ENCODE results near the gene GRIN3A.

The GRIN3A gene

DNA sequence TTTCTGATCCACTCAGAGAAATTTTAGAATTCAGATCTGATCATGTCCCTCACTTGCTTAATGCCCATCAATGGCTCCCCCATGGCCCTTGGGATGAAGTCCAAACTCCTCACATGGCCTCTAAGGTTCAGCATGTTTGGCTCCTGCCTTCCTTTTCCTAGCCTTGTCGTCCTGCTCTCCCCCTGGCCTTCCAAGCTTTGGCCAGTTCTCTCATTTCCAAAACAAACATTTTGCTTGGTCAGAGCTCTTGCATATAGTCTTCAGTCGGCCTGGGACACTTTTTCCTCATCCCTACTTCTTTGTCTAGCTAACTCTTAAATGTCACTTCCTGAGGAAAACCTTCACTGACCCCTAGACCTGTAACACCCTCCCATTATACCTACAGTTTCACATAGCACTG, 106.6 kb downstream of the GRIN3A start:
- no peak overlapping the region for H4K91ac ChIP-seq (ENCODE audit: low read depth, low read length, poor library complexity)
- H2BK12ac ChIP-seq (ENCODE audit: low read length) = no peak overlapping the region
- H3K4ac ChIP-seq (ENCODE audit: low read length) = no peak overlapping the region
- H3K79me1 ChIP-seq (ENCODE audit: low read depth, low read length) = no peaks in the 10 kb centered on the region
- H3K18ac ChIP-seq (ENCODE audit: low read length) = no peak overlapping the region
- H3K23ac ChIP-seq (ENCODE audit: low read depth, low read length, poor library complexity) = no peak overlapping the region
- no peaks in the 10 kb centered on the region for H3K27me3 ChIP-seq (ENCODE audit: control insufficient read depth in 3 of 3, insufficient read depth in 3 of 3, low read depth in 1 of 3, low read length in 3 of 3)
- H2BK15ac ChIP-seq (ENCODE audit: low read length) = no peak overlapping the region
- no peak overlapping the region for H2BK120ac ChIP-seq (ENCODE audit: low read depth, low read length)
- H3K4me3 ChIP-seq (ENCODE audit: low read length in 2 of 2) = no peak overlapping the region
- H4K8ac ChIP-seq (ENCODE audit: low read depth, low read length) = no peak overlapping the region
- H2BK5ac ChIP-seq (ENCODE audit: low read length) = no peak overlapping the region
- H3K27ac ChIP-seq (replicated peaks; ENCODE audit: low read length) = no peak overlapping the region
- no peak overlapping the region for H3K14ac ChIP-seq (ENCODE audit: low read length)
- WGBS, 2 donors (ENCODE audit: extremely low coverage in 2 of 2, insufficient read length in 2 of 2, insufficient replicate concordance in 1 of 2) = no CpG with 5 or more reads among the region's 2 CpGs
- no peaks in the 10 kb centered on the region for H3K36me3 ChIP-seq (replicated peaks in 1 of 2; ENCODE audit: control insufficient read depth in 2 of 2, insufficient read depth in 2 of 2, low read length in 2 of 2)
- H2AFZ ChIP-seq (ENCODE audit: low read length) = no peak overlapping the region
- H2AK5ac ChIP-seq (ENCODE audit: low read depth, low read length) = no peak overlapping the region
- H3K4me1 ChIP-seq (ENCODE audit: control insufficient read depth in 2 of 2, insufficient read depth in 1 of 2, low read depth in 1 of 2, low read length in 2 of 2) = no peaks in the 10 kb centered on the region
- no peak for DNase-seq (ENCODE audit: low spot score)
- H3K4me2 ChIP-seq (ENCODE audit: insufficient read depth, low read length, poor library complexity, severe bottlenecking) = no peak overlapping the region
- H3K9ac ChIP-seq (ENCODE audit: low read depth, low read length, poor library complexity) = no peak overlapping the region
- H3K9me3 ChIP-seq (replicated peaks in 1 of 2; ENCODE audit: control insufficient read depth in 2 of 2, insufficient read depth in 1 of 2, low read depth in 1 of 2, low read length in 2 of 2) = no peaks in the 10 kb centered on the region

DNA sequence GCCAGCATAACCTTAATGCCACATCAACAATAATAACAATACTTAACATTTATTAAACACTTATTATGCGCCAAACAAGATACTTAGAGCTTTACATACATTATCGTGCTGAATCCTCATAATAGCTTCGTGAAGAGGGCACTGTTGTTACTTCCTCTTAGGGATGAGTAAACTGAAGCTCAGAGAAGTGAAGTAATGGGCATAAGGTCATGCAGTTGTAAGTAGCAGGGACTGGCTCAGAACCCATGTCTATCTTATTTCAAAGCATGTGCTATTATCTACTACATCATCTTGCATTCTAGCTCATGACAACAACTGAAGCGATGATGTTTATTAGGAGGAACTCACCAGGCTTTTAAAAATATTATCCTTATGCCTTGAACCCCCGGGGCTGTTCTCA, 108.8 kb downstream of the GRIN3A start:
- Histone ChIP-seq H2BK15ac (ENCODE audit: low read length) (no peak overlapping the region), H3K9ac (ENCODE audit: low read depth, low read length, poor library complexity) (no peak overlapping the region), H2BK12ac (ENCODE audit: low read length) (no peak overlapping the region), H3K4me3 (ENCODE audit: low read length in 2 of 2) (no peak overlapping the region), H3K4me1 (ENCODE audit: control insufficient read depth in 2 of 2, insufficient read depth in 1 of 2, low read depth in 1 of 2, low read length in 2 of 2) (no peaks in the 10 kb centered on the region), H3K4me2 (ENCODE audit: insufficient read depth, low read length, poor library complexity, severe bottlenecking) (no peak overlapping the region), H3K14ac (ENCODE audit: low read length) (no peak overlapping the region), H2BK5ac (ENCODE audit: low read length) (no peak overlapping the region), H4K91ac (ENCODE audit: low read depth, low read length, poor library complexity) (no peak overlapping the region), H3K79me1 (ENCODE audit: low read depth, low read length) (no peaks in the 10 kb centered on the region), H2AK5ac (ENCODE audit: low read depth, low read length) (no peak overlapping the region), H3K4ac (ENCODE audit: low read length) (no peak overlapping the region), H4K8ac (ENCODE audit: low read depth, low read length) (no peak overlapping the region), H3K27me3 (ENCODE audit: control insufficient read depth in 3 of 3, insufficient read depth in 3 of 3, low read depth in 1 of 3, low read length in 3 of 3) (no peaks in the 10 kb centered on the region), H3K36me3 (replicated peaks in 1 of 2; ENCODE audit: control insufficient read depth in 2 of 2, insufficient read depth in 2 of 2, low read length in 2 of 2) (no peaks in the 10 kb centered on the region), H3K27ac (replicated peaks; ENCODE audit: low read length) (no peak overlapping the region), H2AFZ (ENCODE audit: low read length) (no peak overlapping the region), H3K9me3 (replicated peaks in 1 of 2; ENCODE audit: control insufficient read depth in 2 of 2, insufficient read depth in 1 of 2, low read depth in 1 of 2, low read length in 2 of 2) (no peaks in the 10 kb centered on the region), H3K18ac (ENCODE audit: low read length) (no peak overlapping the region), H2BK120ac (ENCODE audit: low read depth, low read length) (no peak overlapping the region), H3K23ac (ENCODE audit: low read depth, low read length, poor library complexity) (no peak overlapping the region)
- WGBS, 2 donors (ENCODE audit: extremely low coverage in 2 of 2, insufficient read length in 2 of 2, insufficient replicate concordance in 1 of 2) = 100% methylated on average over 1 of the region's 5 CpGs; no CpG with 5 or more reads in 1 of the 2 donors
- no peak for DNase-seq (ENCODE audit: low spot score)

DNA sequence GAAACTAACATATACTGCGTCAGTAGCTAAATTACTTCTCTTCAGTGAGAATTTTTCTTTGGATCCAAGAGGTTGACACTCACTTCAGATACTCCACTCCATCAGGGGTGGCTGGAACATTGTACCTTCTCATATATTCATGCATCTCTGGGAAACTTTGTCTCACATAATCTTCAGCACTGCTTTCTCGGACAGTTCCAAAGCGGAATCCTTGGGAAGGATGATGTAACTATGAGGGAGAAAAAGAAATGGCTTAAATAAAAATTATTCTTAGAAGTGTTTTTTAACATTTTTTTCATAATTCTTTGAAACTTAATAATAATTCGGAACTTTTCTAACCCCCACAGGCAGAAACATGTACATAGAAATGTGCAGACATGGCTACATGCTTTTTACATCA, 110.3 kb downstream of the GRIN3A start:
- no peak overlapping the region for H3K27ac ChIP-seq (replicated peaks; ENCODE audit: low read length)
- H2BK15ac ChIP-seq (ENCODE audit: low read length) = no peak overlapping the region
- H3K9ac ChIP-seq (ENCODE audit: low read depth, low read length, poor library complexity) = no peak overlapping the region
- WGBS, 2 donors (ENCODE audit: extremely low coverage in 2 of 2, insufficient read length in 2 of 2, insufficient replicate concordance in 1 of 2) = no CpG with 5 or more reads among the region's 4 CpGs
- H3K36me3 ChIP-seq (replicated peaks in 1 of 2; ENCODE audit: control insufficient read depth in 2 of 2, insufficient read depth in 2 of 2, low read length in 2 of 2) = no peaks in the 10 kb centered on the region
- no peak overlapping the region for H3K18ac ChIP-seq (ENCODE audit: low read length)
- no peaks in the 10 kb centered on the region for H3K4me1 ChIP-seq (ENCODE audit: control insufficient read depth in 2 of 2, insufficient read depth in 1 of 2, low read depth in 1 of 2, low read length in 2 of 2)
- no peaks in the 10 kb centered on the region for H3K9me3 ChIP-seq (replicated peaks in 1 of 2; ENCODE audit: control insufficient read depth in 2 of 2, insufficient read depth in 1 of 2, low read depth in 1 of 2, low read length in 2 of 2)
- H2BK12ac ChIP-seq (ENCODE audit: low read length) = no peak overlapping the region
- DNase-seq (ENCODE audit: low spot score) = peak; percentile 5
- H3K4me3 ChIP-seq (ENCODE audit: low read length in 2 of 2) = no peak overlapping the region
- H3K4ac ChIP-seq (ENCODE audit: low read length) = no peak overlapping the region
- no peak overlapping the region for H4K8ac ChIP-seq (ENCODE audit: low read depth, low read length)
- H2AK5ac ChIP-seq (ENCODE audit: low read depth, low read length) = no peak overlapping the region
- H3K14ac ChIP-seq (ENCODE audit: low read length) = no peak overlapping the region
- H2BK120ac ChIP-seq (ENCODE audit: low read depth, low read length) = no peak overlapping the region
- H2BK5ac ChIP-seq (ENCODE audit: low read length) = no peak overlapping the region
- H3K4me2 ChIP-seq (ENCODE audit: insufficient read depth, low read length, poor library complexity, severe bottlenecking) = no peak overlapping the region
- no peak overlapping the region for H3K23ac ChIP-seq (ENCODE audit: low read depth, low read length, poor library complexity)
- no peaks in the 10 kb centered on the region for H3K79me1 ChIP-seq (ENCODE audit: low read depth, low read length)
- no peaks in the 10 kb centered on the region for H3K27me3 ChIP-seq (ENCODE audit: control insufficient read depth in 3 of 3, insufficient read depth in 3 of 3, low read depth in 1 of 3, low read length in 3 of 3)
- no peak overlapping the region for H4K91ac ChIP-seq (ENCODE audit: low read depth, low read length, poor library complexity)
- no peak overlapping the region for H2AFZ ChIP-seq (ENCODE audit: low read length)

DNA sequence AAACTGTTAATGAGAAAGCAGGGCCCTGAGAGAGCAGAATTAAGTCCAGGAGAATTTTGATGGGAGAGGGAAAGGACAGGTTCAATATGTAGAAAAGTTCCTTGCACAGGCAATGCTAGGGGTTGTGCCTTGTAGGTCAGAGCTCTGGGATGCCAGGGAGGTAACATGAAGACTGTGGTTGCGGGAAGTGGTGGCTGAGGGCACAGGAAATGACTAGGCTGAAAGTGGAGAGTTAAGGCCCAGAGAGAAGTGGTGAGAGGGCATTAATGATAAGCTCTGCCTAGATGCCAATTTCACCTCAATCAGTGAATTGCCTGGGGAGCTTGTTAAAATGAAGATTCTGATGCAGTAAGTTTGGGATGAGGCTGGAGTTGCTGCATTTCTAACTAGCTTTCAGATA, 112.2 kb downstream of the GRIN3A start:
- Histone ChIP-seq H3K27me3 (ENCODE audit: control insufficient read depth in 3 of 3, insufficient read depth in 3 of 3, low read depth in 1 of 3, low read length in 3 of 3) (no peaks in the 10 kb centered on the region), H3K14ac (ENCODE audit: low read length) (no peak overlapping the region), H2AK5ac (ENCODE audit: low read depth, low read length) (no peak overlapping the region), H2BK120ac (ENCODE audit: low read depth, low read length) (no peak overlapping the region), H2BK12ac (ENCODE audit: low read length) (no peak overlapping the region), H3K18ac (ENCODE audit: low read length) (no peak overlapping the region), H3K4me1 (ENCODE audit: control insufficient read depth in 2 of 2, insufficient read depth in 1 of 2, low read depth in 1 of 2, low read length in 2 of 2) (no peaks in the 10 kb centered on the region), H3K36me3 (replicated peaks in 1 of 2; ENCODE audit: control insufficient read depth in 2 of 2, insufficient read depth in 2 of 2, low read length in 2 of 2) (no peaks in the 10 kb centered on the region), H2BK5ac (ENCODE audit: low read length) (no peak overlapping the region), H3K27ac (replicated peaks; ENCODE audit: low read length) (no peak overlapping the region), H3K9me3 (replicated peaks in 1 of 2; ENCODE audit: control insufficient read depth in 2 of 2, insufficient read depth in 1 of 2, low read depth in 1 of 2, low read length in 2 of 2) (no peaks in the 10 kb centered on the region), H3K23ac (ENCODE audit: low read depth, low read length, poor library complexity) (no peak overlapping the region), H2AFZ (ENCODE audit: low read length) (no peak overlapping the region), H4K8ac (ENCODE audit: low read depth, low read length) (no peak overlapping the region), H3K79me1 (ENCODE audit: low read depth, low read length) (no peaks in the 10 kb centered on the region), H3K4me2 (ENCODE audit: insufficient read depth, low read length, poor library complexity, severe bottlenecking) (no peak overlapping the region), H2BK15ac (ENCODE audit: low read length) (no peak overlapping the region), H3K9ac (ENCODE audit: low read depth, low read length, poor library complexity) (no peak overlapping the region), H4K91ac (ENCODE audit: low read depth, low read length, poor library complexity) (no peak overlapping the region), H3K4ac (ENCODE audit: low read length) (no peak overlapping the region), H3K4me3 (ENCODE audit: low read length in 2 of 2) (no peak overlapping the region)
- no peak for DNase-seq (ENCODE audit: low spot score)
- WGBS, 2 donors (ENCODE audit: extremely low coverage in 2 of 2, insufficient read length in 2 of 2, insufficient replicate concordance in 1 of 2) = no CpG with 5 or more reads among the region's 1 CpG

All from neuronal stem cell (in vitro differentiated cells).